K562 (cell line): ENCODE measurements around the gene FHIP2A. TPM values are rescaled to one million over a fixed set of nuclear protein-coding genes. Genes with fewer than 3 reads are reported as not detected.

Experiments used
- ATAC-seq: fragments of 200-7000 bp; cut with Tn5 transposase; 3 replicates; pipeline ENCODE4 v1.9.1; 2020; ENCODE audit warnings: moderate library complexity
- Bru-seq: library from RNA; stranded (reverse); fragments of 400-500 nt; gene quantifications from one replicate; lab custom pipeline; 2021; lab: Mats Ljungman, UMichigan
- BruChase-seq, 2 experiments: library from RNA; stranded (reverse); fragments of 400-500 nt; gene quantifications; one replicate each; lab custom pipeline; 2021; lab: Mats Ljungman, UMichigan
- BruUV-seq: library from RNA; stranded (reverse); fragments of 400-500 nt; replicated peaks from 2 replicates; lab custom pipeline; 2021; lab: Mats Ljungman, UMichigan
- CTCF ChIA-PET: fragments of 300-600 bp; formaldehyde crosslinking; extraction: SDS; loops from one replicate; lab custom pipeline; 2021; ENCODE audit warnings: low intra/inter-chr PET ratio; lab: Yijun Ruan, JAX
- POLR2A ChIA-PET: fragments of 300-600, 350-650 bp; sonication (Branson Sonifier 250); formaldehyde crosslinking; extraction: SDS; loops from one replicate; lab custom pipeline; 2021; ENCODE audit warnings: antibody characterized with exemption, inconsistent platforms; lab: Yijun Ruan, JAX
- DNase-seq, 4 experiments: peaks; one replicate each; pipeline versions ENCODE4 v3.0.0 to v3.0.0-alpha.2; 2011 to 2018; ENCODE audit warnings: low spot score in 3 of 4, mixed read lengths in 3 of 4; ENCODE audit errors: extremely low read depth in 1 of 4
- FAIRE-seq: peaks from 2 replicates; lab custom pipeline; 2011; peaks lifted over from hg19 to GRCh38; lab: Jason Lieb, UNC
- H2AFZ ChIP-seq: 2 replicates; pipeline ENCODE4 v1.6.0; 2011; ENCODE audit warnings: low read depth, low read length, control low read depth, inconsistent platforms
- H3K27ac ChIP-seq: fragments of 200-600 bp; 3 replicates; pipeline ENCODE4 v1.8.0; 2011; ENCODE audit warnings: low read depth, mild to moderate bottlenecking, control low read depth, inconsistent platforms, low read length, moderate library complexity, mixed read lengths; ENCODE audit errors: extremely low read depth
- H3K27me3 ChIP-seq, 2 experiments: fragments of 300-600 bp in 1 of 2; 2 replicates in 1 of 2; 3 replicates in 1 of 2; pipeline versions ENCODE4 v1.6.0 to v1.8.0; 2011; ENCODE audit warnings: inconsistent platforms in 2 of 2, low read length in 2 of 2, mild to moderate bottlenecking in 1 of 2, mixed read lengths in 1 of 2, moderate library complexity in 1 of 2; ENCODE audit not compliant: control insufficient read depth in 2 of 2, insufficient read depth in 2 of 2
- H3K36me3 ChIP-seq: fragments of 300-600 bp; 3 replicates; pipeline ENCODE4 v1.8.0; 2011; ENCODE audit warnings: mild to moderate bottlenecking, low read length, inconsistent platforms; ENCODE audit not compliant: control insufficient read depth, insufficient read depth
- H3K4me1 ChIP-seq, 2 experiments: fragments of 200-600 bp in 1 of 2; replicated peaks in 1 of 2; 2 replicates in 1 of 2; 3 replicates in 1 of 2; pipeline versions ENCODE4 v1.5.1 to v1.8.0; 2011; ENCODE audit warnings: inconsistent platforms in 2 of 2, low read length in 2 of 2, mild to moderate bottlenecking in 1 of 2, mixed read lengths in 1 of 2, moderate library complexity in 1 of 2; ENCODE audit not compliant: control insufficient read depth in 2 of 2, insufficient read depth in 2 of 2
- H3K4me2 ChIP-seq: 2 replicates; pipeline ENCODE4 v1.6.1; 2011; ENCODE audit warnings: low read length, control low read depth, inconsistent platforms, mixed read lengths; ENCODE audit not compliant: insufficient read depth
- H3K4me3 ChIP-seq: fragments of 200-600 bp; sonication (generic), shearing (Covaris generic); 2 replicates; pipeline ENCODE4 v1.5.1; 2016; ENCODE audit warnings: control low read depth, inconsistent platforms
- H3K79me2 ChIP-seq: fragments of 200-600 bp; 3 replicates; pipeline ENCODE4 v1.8.0; 2011; ENCODE audit warnings: low read length, inconsistent platforms; ENCODE audit not compliant: control insufficient read depth, insufficient read depth
- H3K9ac ChIP-seq, 2 experiments: 2 replicates each; pipeline versions ENCODE4 v1.6.0 to v1.6.1; 2011; ENCODE audit warnings: low read depth in 2 of 2, low read length in 2 of 2, control low read depth in 1 of 2, inconsistent platforms in 1 of 2, mild to moderate bottlenecking in 1 of 2, mixed read lengths in 1 of 2; ENCODE audit not compliant: insufficient read depth in 1 of 2
- H3K9me1 ChIP-seq: one replicate; pipeline ENCODE4 v1.6.0; 2011; ENCODE audit warnings: inconsistent platforms, mild to moderate bottlenecking, low read length, moderate library complexity; ENCODE audit not compliant: control insufficient read depth, insufficient read depth
- H3K9me3 ChIP-seq: replicated peaks from 2 replicates; pipeline ENCODE4 v1.5.1; 2011; ENCODE audit warnings: low read depth, low read length, inconsistent platforms; ENCODE audit not compliant: control insufficient read depth, insufficient read depth
- H4K20me1 ChIP-seq: replicated peaks from 2 replicates; pipeline ENCODE4 v1.6.1; 2011; ENCODE audit warnings: low read length, inconsistent platforms, mixed read lengths; ENCODE audit not compliant: control insufficient read depth, insufficient read depth
- EWSR1 ChIP-seq: fragments of 450-650 bp; IDR thresholded peaks from 2 replicates; pipeline ENCODE4 v1.6.1; 2018; ENCODE audit warnings: borderline replicate concordance, mild to moderate bottlenecking, low read depth, moderate library complexity; ENCODE audit not compliant: partially characterized antibody
- FOXJ2 ChIP-seq: fragments of 200-800 bp; sonication (Bioruptor generic); IDR thresholded peaks from 2 replicates; pipeline ENCODE4 v1.6.1; 2016; ENCODE audit warnings: missing genetic modification characterization, missing compliant biosample characterization
- GTF2E2 ChIP-seq: fragments of 200-800 bp; sonication (Bioruptor generic); IDR thresholded peaks from 2 replicates; pipeline ENCODE4 v1.6.1; 2016; ENCODE audit warnings: missing genetic modification characterization, missing compliant biosample characterization
- HMBOX1 ChIP-seq: sonication (generic); IDR thresholded peaks from 2 replicates; pipeline ENCODE4 v1.6.1; 2016
- LCOR ChIP-seq: sonication (generic); formaldehyde crosslinking; IDR thresholded peaks from 2 replicates; pipeline ENCODE4 v1.8.0; 2022; ENCODE audit warnings: mild to moderate bottlenecking, missing genetic modification reagents
- RAD21 ChIP-seq, 2 experiments: fragments of 250-450 bp in 1 of 2; fragments of 450-650 bp in 1 of 2; sonication (Bioruptor Pico) in 1 of 2; formaldehyde crosslinking in 1 of 2; IDR thresholded peaks in 1 of 2; conservative IDR thresholded peaks in 1 of 2; 2 replicates each; pipeline versions ENCODE4 v1.4.0 to v1.8.0; 2020 to 2022; ENCODE audit warnings: mild to moderate bottlenecking in 2 of 2, moderate library complexity in 1 of 2
- RBM34 ChIP-seq: fragments of 200-400 bp; formaldehyde crosslinking; IDR thresholded peaks from 2 replicates; pipeline ENCODE4 v1.6.1; 2018; ENCODE audit warnings: low read length, borderline replicate concordance; ENCODE audit not compliant: insufficient read depth
- SRF ChIP-seq, 2 experiments: fragments of 250-450, 450-650 bp in 1 of 2; sonication (Bioruptor Pico) in 1 of 2; sonication (generic) in 1 of 2; formaldehyde crosslinking; IDR thresholded peaks; 2 replicates each; pipeline versions ENCODE4 v1.5.0 to v1.5.1; 2020 to 2022; ENCODE audit warnings: mild to moderate bottlenecking in 1 of 2, missing genetic modification reagents in 1 of 2
- SUPT5H ChIP-seq: fragments of 450-650 bp; IDR thresholded peaks from 2 replicates; pipeline ENCODE4 v1.6.1; 2016
- YY1 ChIP-seq, 3 experiments: IDR thresholded peaks; 2 replicates each; pipeline ENCODE4 v1.6.1; 2011; ENCODE audit warnings: low read length in 2 of 3, mild to moderate bottlenecking in 2 of 3, moderate library complexity in 2 of 3, borderline replicate concordance in 1 of 3, control low read depth in 1 of 3, low read depth in 1 of 3; ENCODE audit not compliant: insufficient read depth in 3 of 3, insufficient replicate concordance in 2 of 3, control insufficient read depth in 1 of 3, insufficient read length in 1 of 3; ENCODE audit errors: extremely low read depth in 1 of 3
- ZFPM2 ChIP-seq: fragments of 250-450 bp; sonication (Bioruptor Pico); IDR thresholded peaks from 2 replicates; pipeline ENCODE4 v1.5.1; 2022; ENCODE audit warnings: mild to moderate bottlenecking
- ZNF197 ChIP-seq: fragments of 200-800 bp; sonication (Bioruptor generic); IDR thresholded peaks from 2 replicates; pipeline ENCODE4 v1.6.1; 2016; ENCODE audit warnings: low read depth, missing genetic modification characterization, missing compliant biosample characterization
- ZNF23 ChIP-seq: fragments of 250-450 bp; sonication (Bioruptor Pico); IDR thresholded peaks from 2 replicates; pipeline ENCODE4 v1.4.0; 2020; ENCODE audit warnings: mild to moderate bottlenecking
- WGBS: fragments of 100-300 bp; shearing (Covaris generic); methylation state at CpG from one replicate; pipeline ENCODE4 v1.1.6; 2016; ENCODE audit warnings: low coverage, mixed read lengths; ENCODE audit not compliant: insufficient coverage; ENCODE audit errors: missing lambda C conversion rate; 5-methylcytosine and 5-hydroxymethylcytosine counted together
- in situ Hi-C: fragments of 300-500 bp; cut with MboI; formaldehyde crosslinking; loops from 4 replicates; pipeline ENCODE4 v1.15.0; 2018; ENCODE audit warnings: inconsistent platforms, mixed read lengths
- intact Hi-C: fragments of 100-400 bp; cut with micrococcal nuclease; formaldehyde crosslinking; loops from 2 replicates; pipeline ENCODE4 v1.14.2; 2022
- long read RNA-seq, 3 experiments: library from polyadenylated mRNA in 2 of 3; library from RNA in 1 of 3; unstranded in 2 of 3; stranded (forward) in 1 of 3; transcript quantifications; one replicate each; pipeline ENCODE4 v2.0.0, GENCODE V29; 2019 to 2022
- polyA minus RNA-seq, 3 experiments: library from RNA; depleted of rRNA, polyadenylated mRNA; stranded (reverse); fragments of >200 nt; gene quantifications; 2 replicates each; pipeline ENCODE4 v1.2.3, GENCODE V29; 2011
- polyA plus RNA-seq, 8 experiments: library from polyadenylated mRNA; depleted of rRNA in 4 of 8; stranded (reverse) in 5 of 8; unstranded in 3 of 8; fragments of >200 nt; fragmentation: Nextera tagmentation in 2 of 8; fragmentation: Illumina TruSeq in 1 of 8; extraction: Ambion mirVana in 2 of 8; extraction: Trizol in 1 of 8; gene quantifications; 2 replicates each; pipeline versions ENCODE4 v1.2.1 to v1.2.3, GENCODE V29; 2011 to 2014; ENCODE audit warnings: inconsistent platforms in 1 of 8, missing spikeins in 1 of 8
- total RNA-seq, 7 experiments: library from RNA; depleted of rRNA in 6 of 7; stranded (reverse); fragments of >200 nt in 6 of 7; fragmentation: Illumina TruSeq in 2 of 7; extraction: Trizol in 2 of 7; gene quantifications; 2 replicates each; pipeline versions ENCODE4 v1.2.1 to v1.2.3, GENCODE V29; 2011 to 2021; ENCODE audit warnings: low replicate concordance in 1 of 7

FHIP2A gene
- 10.1 and 29.6 TPM in 2 replicates for total RNA-seq (2011; cell fraction: chromatin; rRNA removed; ENCODE audit: low replicate concordance)
- total RNA-seq (2011; cell fraction: nucleolus; rRNA removed) = 7.5 and 8.5 TPM in 2 replicates
- total RNA-seq (2011; cell fraction: nucleoplasm; rRNA removed) = 11.8 and 14.6 TPM in 2 replicates
- total RNA-seq (2014; rRNA removed) (1.4 and 1.8 TPM in 2 replicates), total RNA-seq (2014; rRNA removed; fragmentation: Illumina TruSeq; extraction: Trizol) (4.3 and 5.1 TPM in 2 replicates), total RNA-seq (2015; rRNA removed; fragmentation: Illumina TruSeq; extraction: Trizol) (3.4 and 3.9 TPM in 2 replicates), total RNA-seq (2021) (6.4 TPM in 2 replicates), polyA plus RNA-seq (2011; rRNA removed) (7.4 and 10.6 TPM in 2 replicates), polyA plus RNA-seq (2014; fragmentation: Illumina TruSeq; extraction: Trizol) (3.0 and 3.3 TPM in 2 replicates), polyA plus RNA-seq (2014; fragmentation: Nextera tagmentation; extraction: Ambion mirVana) (1 to 10 TPM; 1.5 to 1.6 TPM), polyA plus RNA-seq (2014; rRNA removed) (2.0 and 2.8 TPM in 2 replicates), polyA minus RNA-seq (2011; rRNA and poly(A)+ RNA removed) (10.9 and 13.2 TPM in 2 replicates), Bru-seq, nascent RNA (percentile 59 among the genes with signal in this experiment), BruChase-seq, experiment 1, labeled RNA remaining after a 2-hour chase (percentile 67 among the genes with signal in this experiment), BruChase-seq, experiment 2, labeled RNA remaining after a 6-hour chase (percentile 72 among the genes with signal in this experiment)
- 1.8 and 2.9 TPM in 2 replicates for polyA plus RNA-seq (2011; cell fraction: cytosol; rRNA removed)
- 10.7 and 17.9 TPM in 2 replicates for polyA plus RNA-seq (2011; cell fraction: nucleus; rRNA removed)
- 2.2 and 3.1 TPM in 2 replicates for polyA plus RNA-seq (2012)
- 8.8 and 14.1 TPM in 2 replicates for polyA minus RNA-seq (2011; cell fraction: cytosol; rRNA and poly(A)+ RNA removed)
- polyA minus RNA-seq (2011; cell fraction: nucleus; rRNA and poly(A)+ RNA removed) = 6.7 and 12.6 TPM in 2 replicates
- long read RNA-seq, experiment 1, full-length matches to known transcripts = 11 of 21 reads
- long read RNA-seq, experiment 1, partial matches to known transcripts = 6 of 21 reads
- long read RNA-seq, experiment 1, other reads (novel, unspliced or antisense) = 4 of 21 reads
- long read RNA-seq, experiment 2, partial matches to known transcripts = 0 of 5 reads
- long read RNA-seq, experiment 2, other reads (novel, unspliced or antisense) = 5 of 5 reads
- long read RNA-seq, experiment 3 = 0 reads

- BruUV-seq = no TSS peak
- peak within 1 kb of the TSS; percentile 72 for H3K27ac ChIP-seq
- ATAC-seq (peak; percentile 94), DNase-seq (peak; percentile 76 to 81 (median 80)), FAIRE-seq (peak; percentile 32)
- no peaks in the 10 kb centered on the region for H3K9me3 ChIP-seq
- peak within 1 kb of the TSS; percentile 93 for H2AFZ ChIP-seq
- peaks cover 40% of the 10 kb centered on the region for H3K79me2 ChIP-seq
- intact Hi-C loops (no loop called here), in situ Hi-C loops (no loop called here)
- H3K9ac ChIP-seq = peak within 1 kb of the TSS; percentile 82 to 95
- H3K4me3 ChIP-seq = peak within 1 kb of the TSS; percentile 83
- no peaks in the 10 kb centered on the region for H3K9me1 ChIP-seq
- no peaks in the 10 kb centered on the region; a peak in 2 of 5 replicates for H3K4me1 ChIP-seq
- ChIA-PET CTCF (no interaction called here), POLR2A (interaction anchor here (0.6 kb wide), 3 partner anchors 175 to 384 kb away, joined by 3 to 4 read pairs (median 3); no protein-coding TSS in a partner anchor)
- 17% methylated on average over 7 of the region's 59 CpGs for WGBS
- peaks cover 0 to under 1% of the 10 kb centered on the region in 2 experiments; a peak in 1 of 5 replicates for H3K27me3 ChIP-seq
- H4K20me1 ChIP-seq = no peaks in the 10 kb centered on the region
- H3K4me2 ChIP-seq = peak within 1 kb of the TSS; percentile 86
- H3K36me3 ChIP-seq = no peaks in the 10 kb centered on the region
- TF ChIP-seq YY1 (IDR thresholded peaks at IDR 0.05; ENCODE audit: borderline replicate concordance in 1 of 3, control insufficient read depth in 1 of 3, extremely low read depth in 1 of 3, insufficient read depth in 3 of 3, insufficient read length in 1 of 3, insufficient replicate concordance in 2 of 3, low read depth in 1 of 3, low read length in 2 of 3) = peak in 2 of 3 experiments; percentile 15 to 33
- no peak for TF ChIP-seq SUPT5H
- TF ChIP-seq EWSR1 = no peak
- TF ChIP-seq FOXJ2 (tag) = no peak
- TF ChIP-seq ZNF23 = no peak
- no peak for TF ChIP-seq HMBOX1
- TF ChIP-seq ZNF197 (CRISPR knock-in tag) = no peak
- TF ChIP-seq LCOR = no peak
- no peak for TF ChIP-seq RBM34
- no peak for TF ChIP-seq GTF2E2
- TF ChIP-seq SRF (CRISPR knock-in tag; IDR thresholded peaks at IDR 0.05) = no peak
- peak in 1 of 2 experiments; percentile 30; a peak in 2 of 4 replicates for TF ChIP-seq RAD21 (CRISPR knock-in tag; conservative IDR thresholded peaks at IDR 0.05 in 1 of 2, IDR thresholded peaks at IDR 0.05 in 1 of 2)
- TF ChIP-seq ZFPM2 (CRISPR knock-in tag) = no peak
Measured at GRCh38 chr10:114821293-114821914, at the start of gene FHIP2A. FHIP2A (plus strand) TSS chr10:114821780; CDS start chr10:114822079, 299 bp downstream.
